Measurements from ENCODE around the gene DZIP1L.

Gene DZIP1L

GRCh38 chr3:138079901-138080300 is 35.5 kb downstream of the DZIP1L start:
- H3K4me3 ChIP-seq (ENCODE audit: low read depth, low read length): no peak overlapping the region
- ChIA-PET POLR2A (no interaction called here), CTCF (interaction anchor here (9.7 to 25.2 kb wide), 2 partner anchors 11 to 37 kb away, joined by 75 to 626 read pairs; partner anchors contain the start of gene DZIP1L)
- no peak for TF ChIP-seq CTCF (IDR thresholded peaks at IDR 0.05; ENCODE audit: insufficient read depth, low read length, missing control alignments)
- DNase-seq (ENCODE audit: low read depth, low spot score): no peak

- no peak for TF ChIP-seq CTCF (IDR thresholded peaks at IDR 0.05; ENCODE audit: insufficient read depth, low read length, missing control alignments)
- ChIA-PET CTCF (interaction anchor here (9.7 to 25.2 kb wide), 2 partner anchors 10 to 38 kb away, joined by 75 to 626 read pairs; partner anchors contain the start of gene DZIP1L), POLR2A (no interaction called here)
- DNase-seq (ENCODE audit: low read depth, low spot score): peak; percentile 96
- H3K4me3 ChIP-seq (ENCODE audit: low read depth, low read length): no peak overlapping the region
Measured at GRCh38 chr3:138078901-138079344, 36.5 kb downstream of the DZIP1L start.

GRCh38 chr3:138078096-138078495 is 37.3 kb downstream of the DZIP1L start:
- no peak for DNase-seq (ENCODE audit: low read depth, low spot score)
- TF ChIP-seq CTCF (IDR thresholded peaks at IDR 0.05; ENCODE audit: insufficient read depth, low read length, missing control alignments): no peak
- H3K4me3 ChIP-seq (ENCODE audit: low read depth, low read length): no peak overlapping the region
- ChIA-PET CTCF (interaction anchor here (9.7 to 25.2 kb wide), 2 partner anchors 9 to 39 kb away, joined by 75 to 626 read pairs; partner anchors contain the start of gene DZIP1L), POLR2A (no interaction called here)

GRCh38 chr3:138072796-138073195 is 42.6 kb downstream of the DZIP1L start:
- CTCF ChIA-PET: interaction anchor here (1.0 to 25.2 kb wide), 5 partner anchors 9 to 44 kb away, joined by 3 to 626 read pairs (median 7); partner anchors contain the start of gene DZIP1L
- POLR2A ChIA-PET: no interaction called here
- TF ChIP-seq CTCF (IDR thresholded peaks at IDR 0.05; ENCODE audit: insufficient read depth, low read length, missing control alignments): no peak
- no peak for DNase-seq (ENCODE audit: low read depth, low spot score)
- H3K4me3 ChIP-seq (ENCODE audit: low read depth, low read length): no peak overlapping the region

GRCh38 chr3:138070006-138070405 is 45.4 kb downstream of the DZIP1L start:
- ChIA-PET CTCF (interaction anchor here (0.8 to 25.2 kb wide), 14 partner anchors 10 to 115 kb away, joined by 3 to 626 read pairs (median 7); partner anchors contain the start of genes DBR1 and DZIP1L), POLR2A (interaction anchor here (1.4 kb wide), 1 partner anchor 46 kb away, joined by 4 read pairs; the partner anchor contains the start of gene DZIP1L)
- no peak for TF ChIP-seq CTCF (IDR thresholded peaks at IDR 0.05; ENCODE audit: insufficient read depth, low read length, missing control alignments)
- no peak for DNase-seq (ENCODE audit: low read depth, low spot score)
- H3K4me3 ChIP-seq (ENCODE audit: low read depth, low read length): no peak overlapping the region

GRCh38 chr3:138068579-138069174 is 46.7 kb downstream of the DZIP1L start:
- ChIA-PET CTCF (interaction anchor here (0.7 to 25.2 kb wide), 20 partner anchors 8 to 109 kb away, joined by 3 to 626 read pairs (median 5); partner anchors contain the start of genes DBR1 and DZIP1L), POLR2A (interaction anchor here (1.4 kb wide), 1 partner anchor 47 kb away, joined by 4 read pairs; the partner anchor contains the start of gene DZIP1L)
- H3K4me3 ChIP-seq (ENCODE audit: low read depth, low read length): no peak overlapping the region
- TF ChIP-seq CTCF (IDR thresholded peaks at IDR 0.05; ENCODE audit: insufficient read depth, low read length, missing control alignments): peak; percentile 99
- DNase-seq (ENCODE audit: low read depth, low spot score): no peak
